HG02970 (cell line): ENCODE results near the gene GLYR1.
"Not testable (repeated sequence)": the region's sequence is repeated elsewhere in the genome, so short reads cannot be mapped to it uniquely, and the experiment has no call there.

Experiments used
- ATAC-seq: cut with Tn5 transposase; IDR thresholded peaks from one replicate; pipeline ENCODE4 v1.9.1; 2021; ENCODE audit warnings: mild to moderate bottlenecking, moderate library complexity, moderate number of reproducible peaks; ENCODE audit not compliant: unreplicated experiment, low FRiP score

The GLYR1 gene

DNA sequence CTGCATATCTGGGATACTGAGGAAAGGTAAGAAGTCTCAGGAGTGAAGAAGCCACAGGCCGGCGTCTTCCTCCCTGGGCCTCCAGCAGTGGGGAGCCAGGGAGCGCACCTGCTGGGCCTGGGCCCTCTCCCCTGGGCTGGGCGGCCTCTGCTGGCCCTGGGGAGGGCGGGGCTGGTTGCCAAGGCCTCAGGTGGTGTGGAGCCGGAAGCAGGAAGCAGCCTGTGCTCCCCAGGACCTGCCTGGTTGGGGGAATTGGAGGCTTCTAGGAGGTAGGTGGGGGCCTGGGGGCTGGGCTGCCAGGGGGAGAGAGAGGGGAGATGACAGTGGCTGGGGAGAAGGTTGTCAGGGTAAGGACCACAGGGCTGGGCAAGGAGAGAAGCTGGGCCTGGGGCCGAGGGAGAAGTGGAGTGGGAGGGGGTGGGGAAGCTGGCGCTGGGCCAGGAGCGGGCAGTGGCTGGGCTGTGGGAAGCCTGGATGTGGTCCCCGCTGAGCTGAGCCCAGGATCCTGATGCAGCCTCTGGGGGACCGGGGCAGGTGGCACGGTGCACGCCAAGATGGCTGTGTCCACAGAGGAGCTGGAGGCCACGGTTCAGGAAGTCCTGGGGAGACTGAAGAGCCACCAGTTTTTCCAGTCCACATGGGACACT lies 51.8 kb downstream of the GLYR1 start, which contains the start of gene SMIM22:
SMIM22 (plus strand) TSS at position 189 of the 647 bp plus-strand sequence; CDS start at position 555, 366 bp downstream.
- no peak for ATAC-seq

DNA sequence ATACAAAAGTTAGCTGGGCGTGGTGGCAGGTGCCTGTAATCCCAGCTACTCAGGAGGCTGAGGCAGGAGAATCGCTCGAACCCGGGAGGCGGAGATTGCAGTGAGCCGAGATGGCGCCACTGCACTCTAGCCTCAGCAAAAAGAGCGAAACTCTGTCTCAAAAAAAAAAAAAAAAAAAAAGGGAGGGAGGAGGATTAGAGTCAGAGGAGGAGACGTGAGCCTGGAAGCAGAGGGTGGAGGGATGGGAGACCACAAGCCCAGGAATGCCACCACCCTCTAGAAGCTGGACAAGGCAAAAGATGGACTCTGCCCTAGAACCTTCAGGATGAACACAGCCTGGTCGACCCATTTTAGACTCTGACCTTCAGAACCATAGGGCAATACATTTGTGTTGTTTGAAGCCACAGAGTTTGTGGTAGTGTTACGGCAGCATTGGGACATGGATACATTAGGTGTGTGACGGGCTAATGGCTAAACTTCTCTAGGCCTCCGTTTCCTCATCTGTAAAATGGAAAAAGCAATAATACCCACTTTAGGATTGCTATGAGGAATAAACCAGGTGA lies 54.1 kb downstream of the GLYR1 start:
- ATAC-seq = no peak

DNA sequence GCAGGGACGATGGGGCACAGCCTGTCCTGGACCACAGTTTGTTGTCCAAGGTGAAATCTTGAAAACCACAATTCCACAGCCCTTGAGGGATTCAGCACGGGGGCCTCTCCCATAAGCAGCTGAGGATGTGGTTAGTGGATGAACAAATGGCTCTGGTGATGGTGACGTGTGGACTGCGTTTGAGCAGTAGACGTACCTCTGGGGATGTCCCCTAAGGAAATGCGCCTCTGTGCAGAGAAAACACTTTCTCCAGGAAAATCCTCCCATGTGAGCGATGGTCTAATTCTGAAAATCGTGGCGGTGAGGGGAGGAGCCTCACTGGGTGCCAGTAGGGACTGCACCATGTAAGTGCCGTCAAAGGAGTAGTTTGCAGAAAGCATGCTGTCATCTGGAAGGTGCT lies 56.2 kb downstream of the GLYR1 start:
- no peak for ATAC-seq

DNA sequence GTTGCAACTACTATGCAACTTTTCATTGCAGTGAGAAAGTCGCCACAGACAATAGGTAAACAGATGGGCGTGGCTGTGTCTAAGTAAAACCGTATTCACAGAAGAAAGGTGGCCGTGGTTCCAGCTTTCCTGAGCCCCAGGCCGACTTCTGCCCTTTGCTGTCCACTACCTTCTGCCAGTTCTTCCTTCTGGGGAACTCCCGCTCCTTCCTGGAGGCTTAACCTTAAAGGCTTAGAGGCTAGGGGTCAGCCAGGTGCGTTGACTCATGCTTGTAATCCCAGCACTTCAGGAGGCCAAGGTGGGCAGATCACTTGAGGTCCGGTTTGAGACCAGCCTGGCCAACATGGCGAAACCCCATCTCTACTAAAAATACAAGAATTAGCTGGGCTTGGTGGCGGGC lies 56.8 kb downstream of the GLYR1 start:
- no peak for ATAC-seq

DNA sequence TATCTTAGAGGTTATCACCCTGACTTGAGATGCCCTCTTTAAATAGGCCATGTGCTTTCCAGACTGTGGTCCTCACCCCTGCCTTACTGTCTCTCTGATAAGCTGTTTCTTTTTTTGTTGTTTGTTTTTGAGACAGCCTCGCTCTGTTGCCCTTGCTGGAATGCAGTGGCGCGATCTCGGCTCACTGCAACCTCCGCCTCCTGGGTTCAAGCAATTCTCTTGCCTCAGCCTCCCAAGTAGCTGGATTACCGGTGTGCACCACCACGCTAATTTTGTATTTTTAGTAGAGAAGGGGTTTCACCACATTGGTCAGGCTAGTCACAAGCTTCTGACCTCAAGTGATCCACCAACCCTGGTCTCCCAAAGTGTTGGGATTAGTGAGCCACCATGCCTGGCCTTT lies 58.2 kb downstream of the GLYR1 start:
- no peak for ATAC-seq

DNA sequence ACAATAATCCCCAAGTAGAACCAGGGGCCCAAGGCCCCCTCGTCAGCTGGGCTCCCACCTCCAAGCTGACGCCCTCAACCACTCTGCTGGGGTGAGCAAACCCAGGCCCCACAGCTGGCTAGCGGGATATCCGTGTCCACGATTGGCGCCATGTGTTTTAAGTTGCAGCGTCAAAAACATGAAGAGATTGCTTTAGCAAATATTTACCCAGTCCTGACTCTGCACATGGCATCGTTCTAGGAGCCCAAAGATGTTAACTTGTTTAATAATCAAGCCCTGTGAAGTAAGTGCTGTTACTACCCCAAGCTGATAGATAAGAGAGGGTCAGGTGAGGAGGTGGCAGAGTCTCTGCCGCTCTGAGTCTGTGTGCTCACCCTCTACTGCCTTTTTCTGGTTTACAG lies 58.6 kb downstream of the GLYR1 start:
- ATAC-seq = no peak

DNA sequence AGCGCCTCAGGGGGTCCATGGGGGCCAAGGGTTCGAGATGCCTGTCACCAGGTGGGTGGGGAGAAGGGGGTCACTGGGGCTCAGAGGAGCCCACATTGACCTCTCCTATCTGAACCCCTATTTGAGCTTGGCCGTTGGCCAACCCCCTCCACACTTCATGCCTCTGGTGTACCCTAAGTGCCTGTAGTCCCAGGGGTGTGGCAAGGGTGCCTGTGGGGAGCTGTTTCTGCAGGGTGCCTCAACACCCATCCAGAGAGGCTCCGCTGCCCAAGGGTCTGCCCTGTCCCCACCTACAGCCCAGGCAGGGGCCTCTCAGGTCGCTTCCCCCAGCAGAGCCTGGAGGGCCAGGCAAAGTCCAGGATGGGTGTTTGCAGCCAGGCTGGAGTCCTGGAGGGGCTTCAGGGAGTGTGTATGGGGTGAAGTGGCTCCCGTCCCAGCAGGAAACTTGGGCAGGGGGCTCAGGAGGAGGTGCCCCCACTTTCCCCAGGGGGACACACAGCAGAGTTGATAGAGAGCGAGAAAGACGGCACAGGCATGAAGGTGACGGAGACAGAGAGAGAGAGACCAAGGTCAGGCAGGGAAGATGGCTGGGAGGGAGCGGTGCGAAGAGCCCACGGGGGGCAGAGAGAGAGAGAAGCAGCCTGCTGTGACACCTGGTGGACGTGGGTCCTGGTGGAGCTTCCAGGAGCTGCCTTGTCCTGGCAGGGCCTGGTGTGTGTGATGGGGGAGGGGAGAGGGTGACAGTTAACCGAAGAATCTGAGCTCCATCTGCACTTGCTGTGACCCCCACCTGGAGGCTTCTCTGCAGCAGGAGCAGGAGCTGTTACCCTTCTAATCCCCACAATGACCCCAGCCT lies 59.2 kb downstream of the GLYR1 start, which contains the start of gene SEPTIN12:
SEPTIN12 (minus strand) TSS at position 719 of the 856 bp plus-strand sequence; CDS start at position 19, 700 bp downstream.
- no peak for ATAC-seq

DNA sequence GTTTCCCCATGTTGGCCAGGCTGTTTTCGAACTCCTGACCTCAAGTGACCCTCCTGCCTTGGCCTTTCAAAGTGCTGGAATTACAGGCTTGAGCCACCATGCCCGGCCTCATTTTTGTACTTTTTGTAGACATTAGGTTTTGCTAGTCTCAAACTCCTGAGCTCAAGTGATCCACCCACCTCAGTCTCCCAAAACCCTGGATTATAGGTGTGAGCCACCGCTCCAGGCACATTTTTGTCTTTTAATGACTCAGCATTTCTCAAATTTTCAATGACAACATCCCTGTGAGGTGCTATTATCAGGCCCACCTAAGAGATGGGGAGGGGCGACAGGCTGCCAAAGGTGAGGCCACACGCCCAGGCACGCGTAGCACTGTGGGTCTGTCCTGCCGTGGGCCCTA lies 60.0 kb downstream of the GLYR1 start:
- ATAC-seq = no peak

DNA sequence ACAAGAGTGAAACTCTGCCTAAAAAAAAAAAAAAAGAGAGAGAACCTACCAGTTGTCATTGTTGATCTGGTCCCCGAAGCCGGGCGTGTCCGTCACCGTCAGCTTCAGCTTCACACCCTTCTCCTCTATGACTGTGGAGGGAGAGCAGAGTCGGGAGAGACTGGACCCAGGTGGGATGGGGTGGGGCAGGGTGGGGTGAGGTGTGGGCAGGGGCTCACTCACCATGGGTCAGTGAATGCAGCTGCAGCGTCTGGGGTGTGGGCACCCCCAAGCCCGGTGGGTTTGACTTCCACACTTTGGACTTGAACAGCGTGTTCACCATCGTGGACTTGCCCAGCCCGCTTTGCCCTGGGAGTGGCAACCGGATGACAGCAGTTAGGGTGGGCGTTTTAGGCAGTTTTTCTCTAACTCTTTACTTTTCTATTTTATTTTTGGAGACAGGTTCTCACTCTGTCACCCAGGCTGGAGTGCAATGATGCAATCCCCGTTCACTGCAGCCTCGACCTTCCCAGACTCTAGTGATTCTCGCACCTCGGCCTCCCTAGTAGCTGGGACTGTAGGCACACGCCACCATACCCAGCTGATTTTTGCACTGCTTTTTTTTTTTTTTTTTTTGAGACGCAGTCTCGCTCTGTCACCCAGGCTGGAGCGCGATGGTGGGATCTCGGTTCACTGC lies 61.2 kb downstream of the GLYR1 start:
- no peak for ATAC-seq

DNA sequence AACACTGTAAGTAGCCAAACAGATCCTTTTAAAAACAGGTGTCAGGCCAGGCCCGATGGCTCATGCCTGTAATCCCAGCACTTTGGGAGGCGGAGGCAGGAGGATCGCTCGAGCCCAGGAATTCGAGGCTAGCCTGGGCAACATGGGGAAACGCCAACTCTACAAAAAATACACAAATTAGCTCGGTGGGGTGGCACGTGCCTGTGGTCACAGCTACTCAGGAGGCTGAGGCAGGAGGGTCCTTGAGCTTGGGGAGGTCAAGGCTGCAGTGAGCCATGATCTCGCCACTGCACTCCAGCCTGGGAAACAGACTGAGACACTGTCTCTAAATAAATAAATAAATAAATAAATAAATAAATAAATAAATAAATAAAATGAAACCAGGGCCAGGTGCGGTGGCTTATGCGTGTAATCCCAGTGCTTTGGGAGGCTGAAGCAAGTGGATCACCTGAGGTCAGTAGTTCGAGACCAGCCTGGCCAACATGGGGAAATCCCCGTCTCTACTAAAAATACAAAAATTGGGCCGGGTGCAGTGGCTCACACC lies 62.6 kb downstream of the GLYR1 start:
- ATAC-seq = not testable (repeated sequence)

DNA sequence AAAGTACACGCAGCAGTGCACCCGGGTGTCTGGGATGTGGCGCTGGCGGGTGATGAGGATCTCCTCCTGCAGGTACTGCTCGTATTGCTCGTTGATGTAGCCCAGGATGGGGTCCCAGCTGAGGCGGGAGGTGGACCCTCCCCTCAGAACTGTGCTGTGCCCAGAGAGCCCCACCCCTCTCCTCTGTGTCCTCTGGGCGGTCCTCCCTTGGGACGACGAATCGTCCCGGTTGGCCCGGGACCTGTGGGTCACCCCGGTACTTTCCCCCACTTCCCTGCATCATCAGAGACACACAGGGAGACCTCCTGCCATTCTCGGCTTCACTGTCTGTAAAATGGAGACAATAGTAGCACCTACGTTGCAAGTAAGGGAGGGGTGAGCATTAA lies 63.1 kb downstream of the GLYR1 start:
- ATAC-seq = no peak

DNA sequence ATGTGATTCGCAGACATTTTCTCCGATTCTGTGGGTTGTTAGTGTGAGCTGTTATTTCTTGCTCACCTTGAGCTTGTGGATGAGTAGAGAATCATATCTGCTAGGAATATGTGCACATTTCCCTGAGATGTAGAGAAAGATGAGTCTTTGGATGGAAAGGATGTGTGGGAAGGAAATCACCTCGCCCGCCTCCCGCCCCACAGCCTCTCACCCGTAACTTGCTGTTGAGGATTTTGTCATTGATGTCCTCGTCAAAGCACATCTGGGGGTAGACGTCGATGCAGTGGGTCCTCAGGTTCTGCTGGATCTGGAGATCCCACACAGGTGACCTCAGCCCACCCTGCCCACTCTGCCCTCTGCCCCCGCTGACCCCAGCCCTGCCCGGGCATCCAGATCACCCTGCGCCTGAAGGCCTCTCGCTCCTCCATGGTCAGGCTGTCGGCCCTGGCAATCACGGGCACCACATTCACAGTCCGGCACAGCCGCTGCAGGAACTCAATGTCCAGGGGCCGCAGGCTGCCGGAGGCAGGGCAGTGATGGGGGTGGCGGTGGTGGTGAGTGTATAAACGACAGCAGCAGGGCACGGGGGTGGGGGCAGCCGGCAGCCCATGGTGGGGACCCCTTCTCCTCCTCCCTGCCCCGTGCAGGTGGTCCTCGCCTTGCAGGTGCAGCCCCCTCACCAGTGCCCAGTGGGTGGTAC lies 63.7 kb downstream of the GLYR1 start:
- ATAC-seq = no peak

DNA sequence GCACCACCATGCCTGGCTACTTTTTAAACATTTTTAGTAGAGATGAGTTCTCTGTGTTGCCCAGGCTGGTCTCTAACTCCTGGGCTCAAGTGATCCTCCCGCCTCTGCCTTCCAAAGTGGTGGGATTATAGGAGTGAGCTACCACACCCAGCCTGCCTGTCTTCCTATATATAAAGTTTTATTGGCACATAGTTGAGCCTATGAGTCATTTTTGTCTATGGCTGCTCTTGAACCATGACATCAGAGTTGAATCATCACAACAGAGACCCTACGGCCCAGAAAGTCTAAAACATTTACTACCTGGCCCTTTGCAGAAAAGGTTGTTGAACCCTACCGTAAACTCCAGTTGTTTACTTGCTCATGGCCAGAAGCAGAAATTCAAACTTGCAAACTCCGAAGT lies 66.9 kb downstream of the GLYR1 start:
- no peak for ATAC-seq

DNA sequence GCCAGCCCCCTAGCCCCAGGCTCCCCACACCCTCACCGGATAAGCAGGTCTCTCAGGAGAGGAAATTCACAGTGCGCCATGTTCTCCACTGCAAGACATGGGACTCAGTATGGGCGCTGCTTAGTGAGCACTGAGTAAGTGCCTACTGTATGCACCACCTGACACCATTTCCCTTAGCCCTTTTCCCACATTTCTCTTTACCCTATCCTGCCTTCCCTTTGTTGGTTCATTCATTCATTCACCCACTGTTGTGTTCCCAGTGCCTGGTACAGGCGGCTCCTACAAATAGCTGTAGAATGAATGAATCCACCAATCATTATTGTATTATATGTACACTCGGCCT lies 69.1 kb downstream of the GLYR1 start:
- no peak for ATAC-seq

DNA sequence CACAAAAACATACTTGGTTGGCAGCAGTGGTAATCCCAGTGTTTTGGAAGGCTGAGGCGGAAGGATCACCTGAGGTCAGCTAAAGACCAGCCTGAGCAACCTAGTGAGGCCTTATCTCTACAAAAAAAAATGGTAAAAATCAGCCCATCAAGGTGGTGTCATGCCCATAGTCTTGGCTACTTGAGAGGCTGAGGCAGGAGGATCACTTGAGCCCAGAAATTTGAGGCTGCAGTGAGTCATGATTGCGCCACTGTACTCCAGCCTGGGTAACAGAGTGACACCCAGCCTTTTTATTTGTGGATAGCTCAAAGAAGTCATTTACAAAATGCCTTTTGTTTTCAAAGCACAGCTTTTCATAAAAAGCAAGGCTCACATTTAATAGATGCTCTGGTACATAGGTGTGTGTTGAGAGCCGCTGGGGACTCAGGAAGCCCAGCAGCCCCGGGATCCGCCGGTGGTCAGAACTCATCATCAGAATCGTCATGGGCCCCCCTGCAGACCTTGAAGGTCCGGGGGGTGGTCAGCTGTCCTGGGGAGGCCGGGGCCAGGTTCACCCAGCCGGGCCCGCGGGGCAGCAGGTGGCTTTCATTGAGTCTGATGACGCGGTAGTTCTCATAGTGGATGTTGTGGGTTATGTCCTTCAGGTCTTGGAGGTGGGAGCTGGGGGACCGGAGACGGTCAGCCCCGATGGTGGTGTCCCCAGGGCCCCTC lies 69.6 kb downstream of the GLYR1 start:
- no peak for ATAC-seq

DNA sequence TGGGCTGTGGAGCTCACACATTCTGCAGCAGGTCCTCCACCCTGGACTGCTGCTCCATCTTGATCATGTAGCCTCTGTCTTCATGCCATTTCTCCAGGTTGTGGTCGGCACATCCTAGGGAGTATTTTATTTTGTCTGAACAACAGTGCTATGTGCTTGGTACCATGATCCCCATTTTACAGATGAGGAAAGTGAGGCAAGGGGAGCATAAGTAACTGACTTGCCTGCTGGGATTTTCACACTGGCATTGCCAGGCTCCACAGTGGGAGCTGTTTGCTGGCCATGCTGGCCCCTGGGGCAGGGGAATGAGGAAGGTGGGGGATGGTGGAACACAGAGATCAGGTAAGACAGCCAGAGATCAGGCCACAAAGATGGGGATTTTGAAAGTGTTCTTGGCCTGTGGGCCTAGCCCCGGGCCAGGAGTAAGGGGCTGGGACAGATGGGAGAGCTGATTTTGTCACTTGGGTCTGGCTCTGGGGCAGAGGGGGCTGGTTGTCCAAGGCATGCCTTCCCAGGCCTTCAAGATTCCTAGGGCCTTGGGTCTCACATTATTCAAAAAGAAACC lies 70.9 kb downstream of the GLYR1 start:
- ATAC-seq = no peak

DNA sequence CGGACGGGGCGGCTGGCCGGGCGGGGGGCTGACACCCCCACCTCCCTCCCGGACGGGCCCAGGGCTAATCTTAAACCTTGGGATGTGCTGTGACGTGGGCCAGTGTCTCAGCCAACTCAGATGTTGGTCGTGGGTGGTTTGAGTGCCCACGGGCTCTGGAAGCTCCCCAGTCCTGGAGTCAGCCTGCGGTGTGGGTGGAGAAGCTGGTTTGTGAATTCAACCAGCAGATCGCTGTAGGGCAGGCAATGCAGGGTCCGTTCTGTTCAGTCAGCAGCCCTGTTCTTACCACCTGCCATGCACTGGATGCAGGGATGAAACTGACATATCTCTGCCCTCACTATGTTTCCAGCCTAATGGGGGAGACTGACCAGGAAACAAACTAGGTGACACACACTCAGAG lies 72.1 kb downstream of the GLYR1 start:
- ATAC-seq = no peak

DNA sequence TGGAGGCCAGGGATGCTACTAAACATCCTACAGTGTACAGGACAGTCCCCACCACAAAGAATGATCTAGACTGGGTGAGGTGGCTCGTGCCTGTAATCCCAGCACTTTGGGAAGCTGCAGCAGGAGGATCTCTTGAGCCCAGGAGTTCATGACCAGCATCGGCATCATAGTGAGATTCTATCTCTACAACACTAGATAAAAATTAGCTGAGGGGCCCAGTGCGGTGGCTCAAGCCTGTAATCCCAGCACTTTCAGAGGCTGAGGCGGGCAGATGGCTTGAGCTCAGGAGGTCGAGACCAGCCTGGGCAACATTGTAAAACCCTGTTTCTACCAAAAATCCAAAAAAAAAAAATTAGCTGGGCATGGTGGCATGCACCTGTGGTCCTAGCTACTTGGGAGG lies 74.7 kb downstream of the GLYR1 start:
- no peak for ATAC-seq

DNA sequence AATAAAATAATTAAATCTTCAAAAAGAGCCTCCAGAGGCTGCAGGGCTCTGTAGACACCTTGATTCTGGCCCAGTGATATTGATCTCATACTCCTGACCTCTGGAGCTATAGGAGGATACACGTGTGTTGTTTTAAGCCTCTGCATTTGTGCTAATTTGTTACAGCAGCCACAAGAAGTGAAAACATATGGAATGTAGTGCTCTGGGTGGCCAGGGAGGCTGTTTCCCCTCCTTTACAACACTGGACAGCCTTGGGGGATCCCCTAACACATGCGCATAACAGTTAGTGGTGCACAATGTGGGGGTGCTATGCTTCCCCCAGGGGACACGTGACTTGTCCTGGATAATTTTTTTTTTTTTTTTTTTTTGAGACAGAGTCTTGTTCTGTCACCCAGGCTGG lies 75.4 kb downstream of the GLYR1 start:
- ATAC-seq = no peak
